Right cardiac atrium (tissue), 5 donors: ENCODE measurements around the gene NUP58. TPM values are rescaled to one million over a fixed set of nuclear protein-coding genes. Genes with fewer than 3 reads are reported as not detected.

ENCODE experiments used
- ATAC-seq, 2 donors: fragments of 200-7000 bp; cut with Tn5 transposase; one replicate each; pipeline versions ENCODE4 v1.8.0 to v1.9.1; 2020; ENCODE audit warnings: moderate library complexity in 2 of 2, mild to moderate bottlenecking in 1 of 2
- DNase-seq, 3 donors: peaks; one replicate each; pipeline ENCODE4 v3.0.0-alpha.2; 2020
- H3K27ac ChIP-seq: one replicate; pipeline ENCODE4 v1.5.1; 2013; ENCODE audit warnings: mild to moderate bottlenecking, low read length, control low read depth, moderate library complexity
- H3K27me3 ChIP-seq: one replicate; pipeline ENCODE4 v1.6.1; 2013; ENCODE audit not compliant: control insufficient read depth, insufficient read depth
- H3K4me1 ChIP-seq: one replicate; pipeline ENCODE4 v1.6.1; 2013; ENCODE audit warnings: low read length; ENCODE audit not compliant: control insufficient read depth, insufficient read depth
- H3K4me3 ChIP-seq: one replicate; pipeline ENCODE4 v1.5.1; 2013; ENCODE audit warnings: low read length, control low read depth
- H3K9me3 ChIP-seq: one replicate; pipeline ENCODE4 v1.6.1; 2013; ENCODE audit warnings: low read length; ENCODE audit not compliant: control insufficient read depth
- WGBS: extraction: QIAGEN DNeasy Blood & Tissue Kit; methylation state at CpG from one replicate; pipeline ENCODE4 v1.1.7; 2013; 5-methylcytosine and 5-hydroxymethylcytosine counted together
- intact Hi-C, 4 donors: fragments of 100-400 bp; cut with DNase I; formaldehyde crosslinking; loops; one replicate each; pipeline versions ENCODE4 v1.11.0 to v1.14.0; 2022 to 2023
- polyA plus RNA-seq: library from polyadenylated mRNA; stranded (reverse); fragments of 200-250 nt; gene quantifications from one replicate; pipeline ENCODE4 v1.2.3, GENCODE V29; 2013
- total RNA-seq, 4 donors: library from RNA; stranded (reverse); fragmentation: NEBNext Ultra II Directional; extraction: Animal tissue kit (Norgen Biotek cat#: 25700); gene quantifications; one replicate each; pipeline ENCODE4 v1.2.1, GENCODE V29; 2021
- donor health status: healthy with polysubstance abuse.
- donor health status: DM: no; HTN: yes; CAD: no.
- donor health status: DM: no; HTN: no; CAD: no.
- donor health status: DM: no; HTN: yes; CAD: no; lungs with severe emphysema.
- donor health status: DM: yes; HTN: yes; CAD: no.

NUP58 gene
- total and polyA plus RNA-seq, 5 donors = 11.2 to 33.5 (median 26.9) TPM

DNA sequence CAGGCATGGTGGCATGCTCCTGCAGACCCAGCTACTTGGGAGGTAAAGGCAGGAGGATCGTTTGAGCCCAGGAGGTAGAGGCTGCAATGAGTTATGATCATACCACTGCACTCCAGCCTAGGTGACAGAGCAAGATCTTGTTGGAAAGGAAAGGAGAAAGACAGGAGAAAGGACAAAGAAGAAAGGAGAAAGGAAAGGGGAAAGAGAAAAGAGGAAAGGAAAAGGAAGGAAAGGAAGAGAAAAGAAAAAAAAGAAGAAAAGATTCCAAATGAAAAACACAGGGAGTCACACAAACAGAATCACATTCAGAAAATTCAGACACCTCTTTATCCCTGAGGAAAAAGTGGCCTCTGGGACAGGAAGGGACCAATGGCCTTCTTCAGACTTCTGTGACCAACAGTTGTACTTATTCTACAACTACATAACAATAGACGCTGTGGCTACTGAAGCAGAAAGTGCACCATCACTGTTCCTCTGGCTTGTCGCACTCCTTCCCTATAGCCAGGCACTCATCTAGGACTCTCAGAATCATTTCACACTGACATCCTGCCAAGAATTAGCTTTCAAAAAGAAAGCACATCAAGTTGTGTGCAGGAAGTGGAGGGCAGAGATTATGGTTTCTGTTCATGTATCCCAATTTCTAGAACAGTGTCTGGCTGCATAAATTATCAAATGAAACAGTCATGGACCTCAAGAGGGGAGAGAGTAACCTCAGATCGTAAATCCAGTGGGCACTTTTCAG lies 20.1 kb upstream of the NUP58 start:
- Histone ChIP-seq H3K27ac (no peak overlapping the region), H3K4me1 (no peaks in the 10 kb centered on the region)
- peak; percentile 35 to 56 for ATAC-seq

DNA sequence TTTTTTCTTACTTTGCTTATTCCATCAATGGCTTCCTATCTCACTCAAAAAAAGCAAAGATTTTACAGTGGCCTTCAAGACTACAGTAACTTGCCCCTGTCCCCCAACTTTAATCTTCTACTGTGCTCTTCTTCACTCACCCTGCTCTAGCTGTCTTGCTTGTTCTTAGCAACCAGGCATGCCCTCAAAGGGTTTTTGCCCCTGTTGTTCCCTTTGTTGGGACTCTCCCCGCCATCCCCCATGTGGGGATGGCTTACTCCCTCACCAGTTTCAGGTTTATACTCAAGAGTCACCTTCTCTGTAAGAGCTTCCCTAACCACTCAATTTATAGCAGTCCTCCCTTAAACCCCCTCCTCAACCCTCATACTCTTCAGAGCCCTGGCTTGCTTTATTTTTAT lies 19.5 kb upstream of the NUP58 start:
- Histone ChIP-seq H3K27me3 (no peaks in the 10 kb centered on the region), H3K4me3 (no peak overlapping the region), H3K4me1 (no peaks in the 10 kb centered on the region), H3K9me3 (no peaks in the 10 kb centered on the region), H3K27ac (no peak overlapping the region)
- DNase-seq (no peak), ATAC-seq (no peak)
- 100% methylated on average over 1 of the region's 1 CpG for WGBS
- intact Hi-C loops = no loop called here

More for the DNA sequence above, 20.1 kb upstream of the NUP58 start:
- Histone ChIP-seq H3K27me3 (no peaks in the 10 kb centered on the region), H3K9me3 (no peaks in the 10 kb centered on the region), H3K4me3 (no peak overlapping the region)
- WGBS = 46% methylated on average over 4 of the region's 4 CpGs
- DNase-seq = no peak
- intact Hi-C loops = no loop called here

DNA sequence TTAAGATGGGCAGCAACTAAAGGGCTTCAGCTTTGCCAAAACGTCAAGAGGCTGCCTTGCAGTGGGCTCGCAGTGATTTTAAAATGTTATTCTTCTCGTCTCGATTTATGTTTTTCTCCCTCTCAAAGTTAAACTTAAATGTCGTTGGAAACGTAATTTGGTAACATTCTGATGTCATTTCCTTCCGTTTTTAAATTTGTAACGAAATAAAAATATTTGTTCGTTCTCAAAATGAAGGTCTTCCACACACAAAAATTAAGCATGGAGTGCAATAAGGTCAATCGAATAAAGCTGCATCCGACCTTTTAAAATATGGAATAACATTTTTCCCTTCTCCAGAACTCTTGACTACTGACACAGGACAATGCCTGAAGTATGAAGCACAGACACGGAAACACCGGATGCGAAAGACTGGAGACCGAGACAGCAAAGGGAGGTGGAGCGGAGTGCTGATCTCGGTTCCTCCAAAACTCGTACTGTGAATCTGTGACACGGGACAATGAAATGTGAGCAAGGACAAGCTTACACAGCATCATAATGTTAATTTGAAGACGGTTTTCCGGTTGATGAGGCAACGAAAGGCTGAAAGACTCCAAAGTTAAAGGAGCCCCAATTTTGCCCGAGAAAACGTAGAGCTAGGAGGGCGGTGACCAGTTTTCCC lies 15.0 kb upstream of the NUP58 start:
- intact Hi-C loops = no loop called here
- Histone ChIP-seq H3K27me3 (no peaks in the 10 kb centered on the region), H3K9me3 (no peaks in the 10 kb centered on the region), H3K27ac (peak overlapping the region; percentile 76), H3K4me1 (no peaks in the 10 kb centered on the region), H3K4me3 (peak overlapping the region; percentile 96)
- WGBS = 7% methylated on average over 25 of the region's 25 CpGs
- ATAC-seq (peak; percentile 50 to 60), DNase-seq (peak in 1 of 3 donors; percentile 50)

DNA sequence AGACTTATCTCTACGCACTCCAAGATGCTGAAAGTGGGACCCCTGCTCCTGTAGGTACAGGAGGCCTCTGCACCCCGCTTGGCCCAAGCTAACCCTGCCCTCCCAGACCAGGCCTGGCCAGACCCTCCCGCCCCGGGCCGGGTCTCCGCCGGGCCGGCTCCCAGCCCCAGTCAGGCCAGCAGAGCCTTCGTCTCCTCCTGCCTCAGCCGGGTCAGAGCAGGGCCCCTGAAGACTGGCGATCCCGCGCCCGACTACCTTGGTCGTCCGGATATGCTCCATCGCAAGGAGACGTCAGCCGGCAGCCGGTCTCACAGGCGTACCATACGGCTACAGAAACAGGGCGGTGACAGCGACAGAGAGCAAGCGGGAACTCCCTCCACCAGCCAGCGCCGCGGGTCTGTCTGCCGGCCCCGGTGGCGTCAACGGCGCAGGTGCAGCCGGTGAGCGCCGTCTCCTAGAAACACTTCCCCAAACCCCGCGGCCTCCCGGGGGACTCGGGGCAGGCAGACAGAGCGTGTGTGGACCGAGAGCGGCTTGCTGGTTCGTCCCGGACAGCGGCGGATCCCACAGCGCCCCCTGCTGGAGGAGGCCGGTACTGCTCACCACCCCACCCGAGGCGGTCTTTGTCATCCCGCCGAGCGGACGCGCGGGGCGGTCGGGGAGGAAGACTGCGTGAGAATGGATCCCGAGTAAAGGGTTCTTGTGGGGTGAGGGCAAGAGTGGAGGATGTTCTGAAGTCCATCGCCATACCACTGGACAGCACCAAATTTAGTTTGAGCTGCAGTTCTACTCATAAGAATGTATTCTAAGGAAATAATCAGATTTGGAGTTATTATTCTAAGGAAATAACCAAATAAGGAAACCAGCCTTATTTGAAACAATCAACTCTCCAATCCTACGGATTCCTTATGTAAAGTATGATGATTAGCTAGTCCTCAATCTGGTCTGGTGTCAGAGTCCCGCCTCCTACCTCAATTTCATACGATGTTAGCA lies 14.2 kb upstream of the NUP58 start, which contains the start of gene MTMR6:
Gene MTMR6 (minus strand): TSS at position 520 of the 993 bp plus-strand sequence. CDS start 241 bp downstream, at position 279.
- intact Hi-C loops = no loop called here
- H3K4me1 ChIP-seq = no peaks in the 10 kb centered on the region
- peak within 1 kb of the TSS; percentile 96 for H3K4me3 ChIP-seq
- H3K9me3 ChIP-seq = no peaks in the 10 kb centered on the region
- H3K27ac ChIP-seq = peak within 1 kb of the TSS; percentile 76
- no peaks in the 10 kb centered on the region for H3K27me3 ChIP-seq
- DNase-seq (peak; percentile 93 to 98 (median 96)), ATAC-seq (peak; percentile 98)
- 2% methylated on average over 65 of the region's 65 CpGs for WGBS

DNA sequence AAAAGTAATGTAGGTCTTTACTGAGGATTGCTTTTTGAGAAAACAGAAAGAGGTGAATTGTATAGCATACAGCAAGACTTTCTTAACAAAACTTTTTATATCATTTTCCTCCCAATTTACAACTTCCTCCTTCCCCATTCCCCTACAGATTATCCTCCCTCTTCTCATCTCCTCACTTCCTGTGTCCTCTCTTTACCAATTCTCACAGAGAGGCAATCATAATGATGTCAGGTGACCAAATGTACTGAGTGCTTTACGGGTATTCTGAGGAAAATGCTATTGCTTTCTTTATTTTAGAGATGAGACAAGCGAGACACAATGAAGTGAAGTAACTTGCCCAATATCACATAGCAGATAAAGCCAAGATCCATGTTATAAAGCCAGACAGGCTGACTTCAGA lies 12.5 kb upstream of the NUP58 start:
- intact Hi-C loops = no loop called here
- ATAC-seq (no peak), DNase-seq (no peak)
- H3K27me3 ChIP-seq = no peaks in the 10 kb centered on the region
- 57% methylated on average over 2 of the region's 2 CpGs for WGBS
- H3K27ac ChIP-seq = no peak overlapping the region
- no peaks in the 10 kb centered on the region for H3K9me3 ChIP-seq
- no peaks in the 10 kb centered on the region for H3K4me1 ChIP-seq
- H3K4me3 ChIP-seq = no peak overlapping the region

DNA sequence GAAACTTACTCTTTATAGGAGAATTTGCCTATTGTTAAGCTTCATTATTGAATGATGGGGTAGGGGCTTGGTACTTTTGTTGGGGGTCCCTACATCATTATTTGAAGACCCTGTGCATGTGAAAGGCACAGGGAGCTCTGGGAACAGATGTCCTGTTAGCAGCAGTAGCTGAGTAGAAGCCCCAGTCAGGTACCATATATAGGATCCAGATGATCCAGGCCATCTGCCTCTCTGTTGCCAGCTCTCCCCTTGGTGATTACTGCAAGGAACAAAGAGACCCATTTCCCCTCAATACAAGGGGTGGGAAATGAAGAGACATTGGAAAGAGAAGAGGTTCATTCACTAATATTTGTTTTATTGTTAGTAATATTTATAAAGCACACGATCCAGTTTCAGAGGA lies 9.7 kb upstream of the NUP58 start:
- ATAC-seq (no peak), DNase-seq (no peak)
- no peaks in the 10 kb centered on the region for H3K27me3 ChIP-seq
- no peaks in the 10 kb centered on the region for H3K4me1 ChIP-seq
- intact Hi-C loops = no loop called here
- H3K27ac ChIP-seq = no peak overlapping the region
- H3K9me3 ChIP-seq = no peaks in the 10 kb centered on the region
- H3K4me3 ChIP-seq = no peak overlapping the region
- WGBS = 80% methylated on average over 1 of the region's 1 CpG

DNA sequence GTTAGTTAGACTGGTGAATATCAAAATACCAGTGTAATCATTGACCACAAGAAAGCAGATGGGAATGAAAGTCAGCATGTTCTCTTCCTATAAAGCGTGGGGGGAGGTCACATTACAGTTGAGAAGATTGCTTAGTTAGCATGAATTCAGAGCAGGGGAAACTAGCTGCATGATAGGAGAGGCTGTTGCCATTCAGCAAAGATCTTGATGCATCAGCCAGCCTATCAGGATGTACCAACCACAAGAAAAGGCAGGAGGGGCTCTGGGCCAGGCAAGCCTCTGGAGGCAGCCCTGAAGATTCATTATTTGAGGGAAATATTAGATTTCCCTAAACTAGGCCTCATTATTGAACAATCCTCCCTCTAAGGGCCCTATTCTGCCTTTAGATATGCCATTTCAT lies 9.1 kb upstream of the NUP58 start:
- DNase-seq = peak in 1 of 3 donors; percentile 47
- Histone ChIP-seq H3K27ac (no peak overlapping the region), H3K4me3 (no peak overlapping the region), H3K27me3 (no peaks in the 10 kb centered on the region), H3K4me1 (no peaks in the 10 kb centered on the region), H3K9me3 (no peaks in the 10 kb centered on the region)
- intact Hi-C loops = no loop called here
- peak in 1 of 2 donors; percentile 29 for ATAC-seq
- 14% methylated on average over 1 of the region's 1 CpG for WGBS

DNA sequence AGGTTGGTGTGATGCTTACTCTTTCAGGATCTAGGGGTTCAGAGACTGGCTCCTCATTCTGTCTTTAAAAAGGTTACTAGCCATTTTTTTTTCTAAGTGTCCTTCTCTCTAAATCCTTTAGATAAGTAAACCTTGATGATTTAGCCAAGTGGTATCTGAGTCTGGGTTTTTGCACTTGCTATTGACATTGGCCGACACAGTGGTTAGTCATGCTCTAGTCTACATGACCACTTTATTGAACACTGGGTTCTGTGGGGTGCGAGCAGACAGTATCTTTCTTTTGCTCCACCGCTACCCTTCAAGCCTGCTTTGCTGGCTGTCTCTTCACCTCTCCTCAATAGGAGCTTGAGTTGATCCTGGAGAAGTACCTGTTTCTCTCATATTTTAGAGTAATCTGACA lies 6.2 kb upstream of the NUP58 start:
- 87% methylated on average over 3 of the region's 3 CpGs for WGBS
- DNase-seq (no peak), ATAC-seq (no peak)
- no peaks in the 10 kb centered on the region for H3K9me3 ChIP-seq
- H3K4me1 ChIP-seq = no peaks in the 10 kb centered on the region
- H3K4me3 ChIP-seq = no peak overlapping the region
- no peaks in the 10 kb centered on the region for H3K27me3 ChIP-seq
- intact Hi-C loops = no loop called here
- no peak overlapping the region for H3K27ac ChIP-seq

DNA sequence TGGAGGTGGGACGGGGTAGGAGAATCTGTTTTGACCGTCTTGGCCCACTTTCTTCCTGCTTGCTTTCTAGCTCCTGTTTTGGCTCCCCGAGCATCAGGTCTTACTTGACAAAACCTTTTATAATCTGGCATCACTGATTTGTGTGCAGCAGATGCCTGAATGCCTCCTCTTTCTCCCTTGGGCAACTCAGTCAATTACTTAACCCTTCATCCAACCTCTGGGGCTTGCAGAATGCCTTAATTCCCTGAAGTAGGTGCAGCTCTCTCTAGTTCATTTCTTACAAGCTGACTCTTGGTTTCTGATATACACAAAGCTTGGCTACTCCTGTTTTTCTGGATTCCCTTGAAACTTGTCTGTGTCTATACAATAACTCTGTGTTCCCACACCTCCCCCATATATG lies 5.7 kb upstream of the NUP58 start:
- H3K9me3 ChIP-seq = no peaks in the 10 kb centered on the region
- DNase-seq = no peak
- no peak overlapping the region for H3K27ac ChIP-seq
- WGBS = 67% methylated on average over 3 of the region's 3 CpGs
- intact Hi-C loops = no loop called here
- no peaks in the 10 kb centered on the region for H3K4me1 ChIP-seq
- no peak overlapping the region for H3K4me3 ChIP-seq
- no peaks in the 10 kb centered on the region for H3K27me3 ChIP-seq
- ATAC-seq = no peak

DNA sequence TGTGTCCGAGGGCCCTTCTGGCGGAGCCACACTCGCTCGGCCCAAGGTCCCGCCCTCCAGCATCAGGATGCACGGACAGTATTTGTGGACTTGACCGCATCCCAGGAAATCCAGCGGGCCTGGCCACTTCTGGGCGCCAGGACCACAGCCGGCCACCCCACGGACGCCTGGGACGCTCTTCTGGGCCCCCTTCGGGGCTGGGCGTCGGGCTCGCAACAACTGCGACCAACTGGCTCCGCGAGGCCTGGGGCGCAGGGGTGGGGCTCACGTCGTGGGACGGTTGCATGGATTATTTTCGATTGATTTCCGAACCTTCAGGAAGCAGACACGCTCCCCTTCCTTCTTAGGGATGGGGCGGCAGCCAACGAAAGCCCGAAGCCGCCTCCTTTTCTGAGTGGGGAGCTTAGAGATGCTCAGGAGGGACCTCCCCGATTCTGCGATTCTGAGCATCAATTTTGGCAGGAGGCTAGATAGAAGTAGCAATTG lies 521 bp upstream of the NUP58 start:
- WGBS = 14% methylated on average over 33 of the region's 33 CpGs
- Histone ChIP-seq H3K4me3 (peak overlapping the region; percentile 45), H3K27ac (peak overlapping the region; percentile 38), H3K9me3 (no peaks in the 10 kb centered on the region), H3K27me3 (no peaks in the 10 kb centered on the region), H3K4me1 (no peaks in the 10 kb centered on the region)
- DNase-seq (peak; percentile 44 to 69 (median 66)), ATAC-seq (peak; percentile 29 to 54)
- intact Hi-C loops = no loop called here
